GM12878 (cell line): ENCODE data around the gene STK10. TPM values are rescaled to one million over a fixed set of nuclear protein-coding genes. Genes with fewer than 3 reads are reported as not detected.

ENCODE experiments used
- NR2C2 ChIP-seq: IDR thresholded peaks from 2 replicates; pipeline ENCODE4 v1.6.1; 2011; ENCODE audit warnings: borderline replicate concordance, low read depth; ENCODE audit not compliant: control insufficient read depth, insufficient read length
- ZNF207 ChIP-seq: fragments of 450-650 bp; IDR thresholded peaks from 2 replicates; pipeline ENCODE4 v1.6.1; 2014; ENCODE audit warnings: antibody characterized with exemption, mild to moderate bottlenecking, borderline replicate concordance
- ZSCAN29 ChIP-seq: fragments of 450-650 bp; IDR thresholded peaks from 2 replicates; pipeline ENCODE4 v1.6.1; 2017; ENCODE audit warnings: mild to moderate bottlenecking, moderate library complexity
- polyA plus RNA-seq, 11 experiments: library from polyadenylated mRNA; depleted of rRNA in 4 of 11; unstranded in 6 of 11; stranded (reverse) in 5 of 11; fragments of >200 nt; fragmentation: Nextera tagmentation in 4 of 11; fragmentation: Illumina TruSeq in 1 of 11; extraction: Ambion mirVana in 4 of 11; extraction: Trizol in 1 of 11; gene quantifications; 1 replicate in 1 of 11; 2 replicates in 10 of 11; pipeline versions ENCODE4 v1.2.1 to v1.2.3, GENCODE V29; 2011 to 2016; ENCODE audit warnings: inconsistent platforms in 2 of 11, missing spikeins in 2 of 11, low read depth in 1 of 11
- total RNA-seq, 4 experiments: library from RNA; depleted of rRNA in 3 of 4; stranded (reverse); fragments of >200 nt in 3 of 4; fragmentation: Illumina TruSeq in 1 of 4; extraction: Trizol in 1 of 4; gene quantifications; 2 replicates each; pipeline versions ENCODE4 v1.2.1 to v1.2.3, GENCODE V29; 2013 to 2021
- TF ChIP-seq, protein P1 (sequence below): fragments of 450-650 bp; IDR thresholded peaks from 2 replicates; pipeline ENCODE4 v1.6.1; 2017; ENCODE audit warnings: mild to moderate bottlenecking, moderate library complexity
- TF ChIP-seq, protein P2 (sequence below): fragments of 450-650 bp; IDR thresholded peaks from 2 replicates; pipeline ENCODE4 v1.6.1; 2017; ENCODE audit warnings: borderline replicate concordance
- TF ChIP-seq, protein P3 (sequence below): fragments of 450-650 bp; IDR thresholded peaks from 2 replicates; pipeline ENCODE4 v1.6.1; 2017; ENCODE audit warnings: mild to moderate bottlenecking, low read depth, inconsistent platforms; ENCODE audit not compliant: poor library complexity, severe bottlenecking

STK10 gene
- total and polyA plus RNA-seq, 10 of the 15 experiments (the other 5 are each of a cell fraction or from before 2014, with no cell fraction given), result 14.2 to 96.4 (median 50.6) TPM

DNA sequence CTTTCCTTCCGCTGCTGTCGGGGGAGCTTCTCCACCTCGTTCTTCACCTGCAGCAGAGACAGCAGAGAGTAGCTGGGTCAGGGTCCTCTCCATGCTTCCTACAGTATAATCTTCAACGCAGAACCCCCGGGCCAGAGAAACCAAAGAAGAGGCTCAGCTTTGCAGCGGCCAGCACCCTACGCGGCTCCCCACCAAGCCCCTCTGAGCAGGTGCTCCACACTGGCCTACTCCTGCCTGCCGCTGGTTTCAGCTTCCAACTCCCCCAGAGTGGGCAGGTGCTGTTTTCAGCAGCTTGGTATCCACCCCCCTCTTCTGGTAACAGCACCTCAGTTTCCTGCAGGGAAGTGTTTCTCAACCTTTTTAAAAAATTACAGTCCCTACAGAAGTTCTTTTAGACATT is 123.3 kb downstream of the STK10 start (continued):
- TF ChIP-seq, protein P1, sequence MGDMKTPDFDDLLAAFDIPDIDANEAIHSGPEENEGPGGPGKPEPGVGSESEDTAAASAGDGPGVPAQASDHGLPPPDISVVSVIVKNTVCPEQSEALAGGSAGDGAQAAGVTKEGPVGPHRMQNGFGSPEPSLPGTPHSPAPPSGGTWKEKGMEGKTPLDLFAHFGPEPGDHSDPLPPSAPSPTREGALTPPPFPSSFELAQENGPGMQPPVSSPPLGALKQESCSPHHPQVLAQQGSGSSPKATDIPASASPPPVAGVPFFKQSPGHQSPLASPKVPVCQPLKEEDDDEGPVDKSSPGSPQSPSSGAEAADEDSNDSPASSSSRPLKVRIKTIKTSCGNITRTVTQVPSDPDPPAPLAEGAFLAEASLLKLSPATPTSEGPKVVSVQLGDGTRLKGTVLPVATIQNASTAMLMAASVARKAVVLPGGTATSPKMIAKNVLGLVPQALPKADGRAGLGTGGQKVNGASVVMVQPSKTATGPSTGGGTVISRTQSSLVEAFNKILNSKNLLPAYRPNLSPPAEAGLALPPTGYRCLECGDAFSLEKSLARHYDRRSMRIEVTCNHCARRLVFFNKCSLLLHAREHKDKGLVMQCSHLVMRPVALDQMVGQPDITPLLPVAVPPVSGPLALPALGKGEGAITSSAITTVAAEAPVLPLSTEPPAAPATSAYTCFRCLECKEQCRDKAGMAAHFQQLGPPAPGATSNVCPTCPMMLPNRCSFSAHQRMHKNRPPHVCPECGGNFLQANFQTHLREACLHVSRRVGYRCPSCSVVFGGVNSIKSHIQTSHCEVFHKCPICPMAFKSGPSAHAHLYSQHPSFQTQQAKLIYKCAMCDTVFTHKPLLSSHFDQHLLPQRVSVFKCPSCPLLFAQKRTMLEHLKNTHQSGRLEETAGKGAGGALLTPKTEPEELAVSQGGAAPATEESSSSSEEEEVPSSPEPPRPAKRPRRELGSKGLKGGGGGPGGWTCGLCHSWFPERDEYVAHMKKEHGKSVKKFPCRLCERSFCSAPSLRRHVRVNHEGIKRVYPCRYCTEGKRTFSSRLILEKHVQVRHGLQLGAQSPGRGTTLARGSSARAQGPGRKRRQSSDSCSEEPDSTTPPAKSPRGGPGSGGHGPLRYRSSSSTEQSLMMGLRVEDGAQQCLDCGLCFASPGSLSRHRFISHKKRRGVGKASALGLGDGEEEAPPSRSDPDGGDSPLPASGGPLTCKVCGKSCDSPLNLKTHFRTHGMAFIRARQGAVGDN, result no peak
- TF ChIP-seq NR2C2 (no peak), ZNF207 (no peak), ZSCAN29 (no peak)
- TF ChIP-seq, protein P2, sequence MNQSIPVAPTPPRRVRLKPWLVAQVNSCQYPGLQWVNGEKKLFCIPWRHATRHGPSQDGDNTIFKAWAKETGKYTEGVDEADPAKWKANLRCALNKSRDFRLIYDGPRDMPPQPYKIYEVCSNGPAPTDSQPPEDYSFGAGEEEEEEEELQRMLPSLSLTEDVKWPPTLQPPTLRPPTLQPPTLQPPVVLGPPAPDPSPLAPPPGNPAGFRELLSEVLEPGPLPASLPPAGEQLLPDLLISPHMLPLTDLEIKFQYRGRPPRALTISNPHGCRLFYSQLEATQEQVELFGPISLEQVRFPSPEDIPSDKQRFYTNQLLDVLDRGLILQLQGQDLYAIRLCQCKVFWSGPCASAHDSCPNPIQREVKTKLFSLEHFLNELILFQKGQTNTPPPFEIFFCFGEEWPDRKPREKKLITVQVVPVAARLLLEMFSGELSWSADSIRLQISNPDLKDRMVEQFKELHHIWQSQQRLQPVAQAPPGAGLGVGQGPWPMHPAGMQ, result no peak
- TF ChIP-seq, protein P3, sequence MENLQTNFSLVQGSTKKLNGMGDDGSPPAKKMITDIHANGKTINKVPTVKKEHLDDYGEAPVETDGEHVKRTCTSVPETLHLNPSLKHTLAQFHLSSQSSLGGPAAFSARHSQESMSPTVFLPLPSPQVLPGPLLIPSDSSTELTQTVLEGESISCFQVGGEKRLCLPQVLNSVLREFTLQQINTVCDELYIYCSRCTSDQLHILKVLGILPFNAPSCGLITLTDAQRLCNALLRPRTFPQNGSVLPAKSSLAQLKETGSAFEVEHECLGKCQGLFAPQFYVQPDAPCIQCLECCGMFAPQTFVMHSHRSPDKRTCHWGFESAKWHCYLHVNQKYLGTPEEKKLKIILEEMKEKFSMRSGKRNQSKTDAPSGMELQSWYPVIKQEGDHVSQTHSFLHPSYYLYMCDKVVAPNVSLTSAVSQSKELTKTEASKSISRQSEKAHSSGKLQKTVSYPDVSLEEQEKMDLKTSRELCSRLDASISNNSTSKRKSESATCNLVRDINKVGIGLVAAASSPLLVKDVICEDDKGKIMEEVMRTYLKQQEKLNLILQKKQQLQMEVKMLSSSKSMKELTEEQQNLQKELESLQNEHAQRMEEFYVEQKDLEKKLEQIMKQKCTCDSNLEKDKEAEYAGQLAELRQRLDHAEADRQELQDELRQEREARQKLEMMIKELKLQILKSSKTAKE, result no peak
